Activated CD8-positive, alpha-beta memory T cell treated with anti-CD3 and anti-CD28 coated beads, Interleukin-2, amount 50 U/mL, for 1 hour (primary cell): ENCODE results near the gene PMM1.
"Not testable (repeated sequence)": the region's sequence is repeated elsewhere in the genome, so short reads cannot be mapped to it uniquely, and the experiment has no call there.

Experiments
- DNase-seq: peaks from one replicate; pipeline ENCODE4 v3.0.0-alpha.2; 2020; ENCODE audit errors: extremely low read depth

PMM1 gene

GRCh38 chr22:41589391-41590241, at the start of gene PMM1:
PMM1 (minus strand) TSS chr22:41589840; CDS start chr22:41589805, 35 bp downstream.
- peak; percentile 100 for DNase-seq

- DNase-seq = no peak
These were observed 49.1 kb upstream of the PMM1 start for GRCh38 chr22:41638748-41639147.

GRCh38 chr22:41638124-41638523, 48.5 kb upstream of the PMM1 start:
- DNase-seq = no peak

- not testable (repeated sequence) for DNase-seq
These were observed 48.0 kb upstream of the PMM1 start for GRCh38 chr22:41637623-41638022.

- DNase-seq = no peak
These were observed 46.8 kb upstream of the PMM1 start for GRCh38 chr22:41636467-41636866.

GRCh38 chr22:41634610-41635009, 45.0 kb upstream of the PMM1 start:
- DNase-seq = not testable (repeated sequence)

- not testable (repeated sequence) for DNase-seq
These were observed 42.0 kb upstream of the PMM1 start for GRCh38 chr22:41631615-41632014.

GRCh38 chr22:41631115-41631514, 41.5 kb upstream of the PMM1 start:
- not testable (repeated sequence) for DNase-seq

- DNase-seq = no peak
These were observed 35.9 kb upstream of the PMM1 start for GRCh38 chr22:41625577-41625976.

GRCh38 chr22:41621911-41622179, 32.2 kb upstream of the PMM1 start:
- DNase-seq = no peak

GRCh38 chr22:41621099-41621910, 31.7 kb upstream of the PMM1 start, which contains the start of gene XRCC6:
XRCC6 (plus strand) TSS chr22:41621295; CDS start chr22:41622005, 710 bp downstream.
- DNase-seq = peak; percentile 99

GRCh38 chr22:41620589-41621098, 31.0 kb upstream of the PMM1 start, which contains the start of gene DESI1:
DESI1 (minus strand) TSS chr22:41621043; CDS start chr22:41620839, 204 bp downstream.
- no peak for DNase-seq

- peak; percentile 13 for DNase-seq
These were observed 30.4 kb upstream of the PMM1 start for GRCh38 chr22:41619979-41620588.

- DNase-seq = no peak
These were observed 23.8 kb upstream of the PMM1 start for GRCh38 chr22:41613456-41613855.

GRCh38 chr22:41612603-41613306, 23.1 kb upstream of the PMM1 start:
- no peak for DNase-seq

- DNase-seq = no peak
These were observed 18.7 kb upstream of the PMM1 start for GRCh38 chr22:41608386-41608785.

GRCh38 chr22:41603873-41604332, 14.3 kb upstream of the PMM1 start:
- peak; percentile 24 for DNase-seq

GRCh38 chr22:41600976-41601375, 11.3 kb upstream of the PMM1 start:
- no peak for DNase-seq

- no peak for DNase-seq
These were observed 9.4 kb upstream of the PMM1 start for GRCh38 chr22:41598891-41599635.

GRCh38 chr22:41598081-41598480, 8.4 kb upstream of the PMM1 start:
- DNase-seq = no peak

GRCh38 chr22:41597635-41597953, 8.0 kb upstream of the PMM1 start:
- no peak for DNase-seq
